ENCODE results near the gene PROC.

- TF ChIP-seq ZNF274 (IDR thresholded peaks at IDR 0.05; ENCODE audit: low read depth, low read length), result no peak
- no peak for TF ChIP-seq YY1 (IDR thresholded peaks at IDR 0.05; ENCODE audit: insufficient read depth, insufficient read length)
These were observed 10.6 kb upstream of the PROC start for GRCh38 chr2:127407661-127408003.

Data from NT2/D1 (cell line).